HEK293 (cell line): Measurements from ENCODE around the gene CENPM.

Experiments
- CTCF ChIA-PET: fragments of 350-600 bp; formaldehyde crosslinking; extraction: SDS; loops from one replicate; lab custom pipeline; 2021; ENCODE audit warnings: antibody characterized with exemption; lab: Yijun Ruan, JAX
- POLR2A ChIA-PET: fragments of 300-600 bp; formaldehyde crosslinking; extraction: SDS; loops from one replicate; lab custom pipeline; 2020; ENCODE audit warnings: antibody characterized with exemption, inconsistent platforms; lab: Yijun Ruan, JAX
- H3K27ac ChIP-seq: fragments of 200-500 bp; sonication (Bioruptor generic); 2 replicates; pipeline ENCODE4 v1.5.1; 2014; ENCODE audit warnings: low read depth, low read length, control low read depth, inconsistent platforms; ENCODE audit errors: extremely low read depth
- H3K36me3 ChIP-seq, 2 experiments: fragments of 200-500 bp in 1 of 2; sonication (Bioruptor generic) in 1 of 2; 1 replicate in 1 of 2; 2 replicates in 1 of 2; pipeline ENCODE4 v1.5.1; 2014 to 2017; ENCODE audit warnings: inconsistent platforms in 2 of 2, low read length in 2 of 2; ENCODE audit not compliant: control insufficient read depth in 2 of 2, insufficient read depth in 1 of 2
- H3K4me1 ChIP-seq: fragments of 200-500 bp; sonication (Bioruptor generic); 2 replicates; pipeline ENCODE4 v1.5.1; 2014; ENCODE audit warnings: mild to moderate bottlenecking, low read length, inconsistent platforms; ENCODE audit not compliant: control insufficient read depth, insufficient read depth
- H3K4me3 ChIP-seq: 2 replicates; pipeline ENCODE4 v1.5.1; 2011; ENCODE audit warnings: low read depth, mild to moderate bottlenecking, control low read depth, low read length, moderate library complexity
- H3K9me3 ChIP-seq: fragments of 200-500 bp; sonication (Bioruptor generic); 2 replicates; pipeline ENCODE4 v1.5.1; 2014; ENCODE audit warnings: low read depth, low read length, inconsistent platforms; ENCODE audit not compliant: control insufficient read depth, insufficient read depth
- EGR2 ChIP-seq: fragments of 450-650 bp; formaldehyde crosslinking; IDR thresholded peaks from 2 replicates; pipeline ENCODE4 v1.5.1; 2016; ENCODE audit warnings: low read depth, missing biosample characterization, missing genetic modification characterization
- GLIS2 ChIP-seq: fragments of 450-650 bp; formaldehyde crosslinking; IDR thresholded peaks from 2 replicates; pipeline ENCODE4 v1.5.1; 2016; ENCODE audit warnings: missing biosample characterization, missing genetic modification characterization
- IKZF3 ChIP-seq: fragments of 450-650 bp; IDR thresholded peaks from 2 replicates; pipeline ENCODE4 v1.5.0; 2018; ENCODE audit warnings: missing biosample characterization, mild to moderate bottlenecking, missing genetic modification characterization, moderate library complexity
- SETDB1 ChIP-seq: IDR thresholded peaks from one replicate; pipeline ENCODE4 v1.6.1; 2017; ENCODE audit warnings: mild to moderate bottlenecking, low read length, moderate library complexity, mixed read lengths; ENCODE audit not compliant: insufficient read length
- SP2 ChIP-seq: fragments of 450-650 bp; formaldehyde crosslinking; IDR thresholded peaks from 2 replicates; pipeline ENCODE4 v1.5.1; 2016; ENCODE audit warnings: missing biosample characterization, missing genetic modification characterization
- ZBTB20 ChIP-seq: fragments of 450-650 bp; formaldehyde crosslinking; IDR thresholded peaks from 2 replicates; pipeline ENCODE4 v1.5.1; 2016; ENCODE audit warnings: missing biosample characterization, missing genetic modification characterization
- ZBTB48 ChIP-seq: fragments of 450-650 bp; formaldehyde crosslinking; IDR thresholded peaks from 2 replicates; pipeline ENCODE4 v1.5.1; 2016; ENCODE audit warnings: missing biosample characterization, missing genetic modification characterization
- ZFHX2 ChIP-seq: fragments of 450-650 bp; formaldehyde crosslinking; conservative IDR thresholded peaks from 2 replicates; pipeline ENCODE4 v1.5.1; 2016; ENCODE audit warnings: missing biosample characterization, missing genetic modification characterization
- ZNF146 ChIP-seq: fragments of 450-650 bp; formaldehyde crosslinking; IDR thresholded peaks from 2 replicates; pipeline ENCODE4 v1.5.1; 2016; ENCODE audit warnings: missing biosample characterization, missing genetic modification characterization
- ZNF2 ChIP-seq: fragments of 450-650 bp; formaldehyde crosslinking; IDR thresholded peaks from 2 replicates; pipeline ENCODE4 v1.5.1; 2016; ENCODE audit warnings: missing biosample characterization, missing genetic modification characterization
- ZNF248 ChIP-seq: fragments of 450-650 bp; formaldehyde crosslinking; IDR thresholded peaks from 2 replicates; pipeline ENCODE4 v1.5.1; 2017; ENCODE audit warnings: missing biosample characterization, missing genetic modification characterization
- ZNF366 ChIP-seq: fragments of 450-650 bp; formaldehyde crosslinking; conservative IDR thresholded peaks from 2 replicates; pipeline ENCODE4 v1.5.1; 2016; ENCODE audit warnings: missing biosample characterization, missing genetic modification characterization
- ZNF654 ChIP-seq: fragments of 450-650 bp; formaldehyde crosslinking; IDR thresholded peaks from 2 replicates; pipeline ENCODE4 v1.5.1; 2016; ENCODE audit warnings: low read depth, missing biosample characterization, missing genetic modification characterization
- ZNF670 ChIP-seq: fragments of 450-650 bp; formaldehyde crosslinking; IDR thresholded peaks from 2 replicates; pipeline ENCODE4 v1.5.1; 2016; ENCODE audit warnings: missing biosample characterization, missing genetic modification characterization, low read depth
- ZNF677 ChIP-seq: fragments of 450-650 bp; IDR thresholded peaks from 2 replicates; pipeline ENCODE4 v1.5.0; 2018; ENCODE audit warnings: missing biosample characterization, mild to moderate bottlenecking, missing genetic modification characterization, moderate library complexity
- ZNF785 ChIP-seq: fragments of 450-650 bp; formaldehyde crosslinking; IDR thresholded peaks from 2 replicates; pipeline ENCODE4 v1.5.1; 2016; ENCODE audit warnings: missing biosample characterization, missing genetic modification characterization
- ZNF830 ChIP-seq: fragments of 450-650 bp; IDR thresholded peaks from 2 replicates; pipeline ENCODE4 v1.5.0; 2018; ENCODE audit warnings: missing biosample characterization, missing genetic modification characterization, low read depth, mild to moderate bottlenecking, moderate library complexity
- TF ChIP-seq, protein P1 (sequence below): fragments of 450-650 bp; formaldehyde crosslinking; IDR thresholded peaks from 2 replicates; pipeline ENCODE4 v1.5.1; 2016; ENCODE audit warnings: missing biosample characterization, missing genetic modification characterization
- TF ChIP-seq, protein P2 (sequence below): fragments of 450-650 bp; formaldehyde crosslinking; IDR thresholded peaks from 2 replicates; pipeline ENCODE4 v1.5.1; 2017; ENCODE audit warnings: missing biosample characterization, missing genetic modification characterization
- TF ChIP-seq, protein P3 (sequence below): fragments of 450-650 bp; formaldehyde crosslinking; IDR thresholded peaks from 2 replicates; pipeline ENCODE4 v1.5.1; 2016; ENCODE audit warnings: missing biosample characterization, missing genetic modification characterization
- TF ChIP-seq, protein P4 (sequence below): fragments of 450-650 bp; formaldehyde crosslinking; IDR thresholded peaks from 2 replicates; pipeline ENCODE4 v1.5.1; 2016; ENCODE audit warnings: missing biosample characterization, missing genetic modification characterization
- TF ChIP-seq, protein P5 (sequence below): fragments of 450-650 bp; formaldehyde crosslinking; conservative IDR thresholded peaks from 2 replicates; pipeline ENCODE4 v1.5.1; 2016; ENCODE audit warnings: low read depth, missing biosample characterization, missing genetic modification characterization
- TF ChIP-seq, protein P6 (sequence below): fragments of 450-650 bp; formaldehyde crosslinking; IDR thresholded peaks from 2 replicates; pipeline ENCODE4 v1.5.1; 2016; ENCODE audit warnings: missing biosample characterization, missing genetic modification characterization
- TF ChIP-seq, protein P7 (sequence below): fragments of 450-650 bp; formaldehyde crosslinking; IDR thresholded peaks from 2 replicates; pipeline ENCODE4 v1.5.1; 2016; ENCODE audit warnings: missing biosample characterization, missing genetic modification characterization

CENPM gene

DNA sequence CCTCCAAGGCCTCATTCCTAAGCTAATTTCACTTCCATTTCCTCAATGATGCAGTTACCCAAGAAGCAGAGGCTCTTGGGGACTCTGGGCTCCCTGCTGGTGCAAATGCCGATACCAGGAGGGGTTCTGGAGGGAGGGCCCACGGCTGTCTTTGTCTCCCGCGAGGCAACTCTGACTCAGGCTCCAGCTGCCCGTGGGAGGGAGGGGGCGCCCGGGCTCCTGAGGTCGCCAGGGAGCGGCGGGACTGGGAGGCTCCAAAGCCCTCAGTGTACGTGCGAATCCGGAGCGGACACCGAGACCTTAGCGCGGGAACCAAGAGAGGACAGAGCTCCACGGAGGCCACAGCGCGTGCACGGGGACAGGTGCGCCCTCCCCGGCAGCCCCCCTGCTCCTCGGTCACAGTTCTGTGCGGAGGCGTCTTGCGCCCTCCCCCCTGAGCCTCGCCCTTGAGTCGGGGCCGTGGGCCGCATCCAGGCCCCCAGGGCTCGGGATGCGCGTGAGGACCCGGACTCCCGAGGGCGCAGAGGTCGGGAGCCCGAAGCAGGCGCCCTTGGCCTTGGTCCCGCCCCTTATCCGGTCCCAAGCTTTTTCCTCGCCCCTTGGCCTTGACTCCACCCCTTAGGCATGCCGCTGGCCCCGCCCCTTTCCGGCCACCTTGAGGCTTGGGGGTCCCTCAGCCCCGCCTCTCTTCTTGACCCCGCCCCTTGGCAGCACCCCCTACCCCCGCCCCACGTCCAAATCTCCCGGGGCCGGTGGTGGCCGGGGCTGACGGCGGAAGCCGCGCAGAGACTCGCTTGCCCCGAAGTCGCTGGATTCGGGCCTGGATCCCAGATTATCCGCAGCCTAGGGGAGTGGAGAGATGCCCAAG is 27.4 kb downstream of the CENPM start:
- no peak overlapping the region for H3K27ac ChIP-seq
- H3K9me3 ChIP-seq: no peaks in the 10 kb centered on the region
- ChIA-PET POLR2A (interaction anchor here (1.2 to 3.7 kb wide), 2 partner anchors 10 to 27 kb away, joined by 5 to 13 read pairs; partner anchors contain the start of gene CENPM), CTCF (interaction anchor here (0.7 kb wide), 2 partner anchors 206 to 221 kb away, joined by 3 to 4 read pairs; no protein-coding TSS in a partner anchor)
- no peak overlapping the region for H3K4me3 ChIP-seq
- no peaks in the 10 kb centered on the region; a peak in 1 of 3 replicates for H3K36me3 ChIP-seq
- H3K4me1 ChIP-seq: peaks cover 6% of the 10 kb centered on the region
- TF ChIP-seq SP2 (tag by site-specific recombination) (peak; percentile 17; the same call in 1 of the 2 replicates), EGR2 (peak; percentile 69), ZBTB20 (tag by site-specific recombination) (no peak), ZNF654 (no peak), ZNF146 (tag by site-specific recombination) (no peak), SETDB1 (no peak), ZNF670 (tag by site-specific recombination) (no peak), ZNF366 (no peak), IKZF3 (no peak), ZNF830 (tag by site-specific recombination) (no peak), GLIS2 (tag by site-specific recombination) (no peak), ZNF677 (tag by site-specific recombination) (no peak), ZNF2 (tag by site-specific recombination) (no peak), ZNF785 (tag by site-specific recombination) (no peak), ZFHX2 (tag by site-specific recombination) (peak; percentile 61), ZBTB48 (tag by site-specific recombination) (no peak), ZNF248 (tag by site-specific recombination) (no peak)
- TF ChIP-seq, protein P1, sequence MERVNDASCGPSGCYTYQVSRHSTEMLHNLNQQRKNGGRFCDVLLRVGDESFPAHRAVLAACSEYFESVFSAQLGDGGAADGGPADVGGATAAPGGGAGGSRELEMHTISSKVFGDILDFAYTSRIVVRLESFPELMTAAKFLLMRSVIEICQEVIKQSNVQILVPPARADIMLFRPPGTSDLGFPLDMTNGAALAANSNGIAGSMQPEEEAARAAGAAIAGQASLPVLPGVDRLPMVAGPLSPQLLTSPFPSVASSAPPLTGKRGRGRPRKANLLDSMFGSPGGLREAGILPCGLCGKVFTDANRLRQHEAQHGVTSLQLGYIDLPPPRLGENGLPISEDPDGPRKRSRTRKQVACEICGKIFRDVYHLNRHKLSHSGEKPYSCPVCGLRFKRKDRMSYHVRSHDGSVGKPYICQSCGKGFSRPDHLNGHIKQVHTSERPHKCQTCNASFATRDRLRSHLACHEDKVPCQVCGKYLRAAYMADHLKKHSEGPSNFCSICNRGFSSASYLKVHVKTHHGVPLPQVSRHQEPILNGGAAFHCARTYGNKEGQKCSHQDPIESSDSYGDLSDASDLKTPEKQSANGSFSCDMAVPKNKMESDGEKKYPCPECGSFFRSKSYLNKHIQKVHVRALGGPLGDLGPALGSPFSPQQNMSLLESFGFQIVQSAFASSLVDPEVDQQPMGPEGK: no peak
- TF ChIP-seq, protein P2, sequence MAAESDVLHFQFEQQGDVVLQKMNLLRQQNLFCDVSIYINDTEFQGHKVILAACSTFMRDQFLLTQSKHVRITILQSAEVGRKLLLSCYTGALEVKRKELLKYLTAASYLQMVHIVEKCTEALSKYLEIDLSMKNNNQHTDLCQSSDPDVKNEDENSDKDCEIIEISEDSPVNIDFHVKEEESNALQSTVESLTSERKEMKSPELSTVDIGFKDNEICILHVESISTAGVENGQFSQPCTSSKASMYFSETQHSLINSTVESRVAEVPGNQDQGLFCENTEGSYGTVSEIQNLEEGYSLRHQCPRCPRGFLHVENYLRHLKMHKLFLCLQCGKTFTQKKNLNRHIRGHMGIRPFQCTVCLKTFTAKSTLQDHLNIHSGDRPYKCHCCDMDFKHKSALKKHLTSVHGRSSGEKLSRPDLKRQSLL (tag by site-specific recombination): peak; percentile 33; the same call in 1 of the 2 replicates
- TF ChIP-seq, protein P3, sequence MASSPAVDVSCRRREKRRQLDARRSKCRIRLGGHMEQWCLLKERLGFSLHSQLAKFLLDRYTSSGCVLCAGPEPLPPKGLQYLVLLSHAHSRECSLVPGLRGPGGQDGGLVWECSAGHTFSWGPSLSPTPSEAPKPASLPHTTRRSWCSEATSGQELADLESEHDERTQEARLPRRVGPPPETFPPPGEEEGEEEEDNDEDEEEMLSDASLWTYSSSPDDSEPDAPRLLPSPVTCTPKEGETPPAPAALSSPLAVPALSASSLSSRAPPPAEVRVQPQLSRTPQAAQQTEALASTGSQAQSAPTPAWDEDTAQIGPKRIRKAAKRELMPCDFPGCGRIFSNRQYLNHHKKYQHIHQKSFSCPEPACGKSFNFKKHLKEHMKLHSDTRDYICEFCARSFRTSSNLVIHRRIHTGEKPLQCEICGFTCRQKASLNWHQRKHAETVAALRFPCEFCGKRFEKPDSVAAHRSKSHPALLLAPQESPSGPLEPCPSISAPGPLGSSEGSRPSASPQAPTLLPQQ (tag by site-specific recombination): 0 out of 2 replicates have a peak, but pooled peaks have one; percentile 34
- TF ChIP-seq, protein P4, sequence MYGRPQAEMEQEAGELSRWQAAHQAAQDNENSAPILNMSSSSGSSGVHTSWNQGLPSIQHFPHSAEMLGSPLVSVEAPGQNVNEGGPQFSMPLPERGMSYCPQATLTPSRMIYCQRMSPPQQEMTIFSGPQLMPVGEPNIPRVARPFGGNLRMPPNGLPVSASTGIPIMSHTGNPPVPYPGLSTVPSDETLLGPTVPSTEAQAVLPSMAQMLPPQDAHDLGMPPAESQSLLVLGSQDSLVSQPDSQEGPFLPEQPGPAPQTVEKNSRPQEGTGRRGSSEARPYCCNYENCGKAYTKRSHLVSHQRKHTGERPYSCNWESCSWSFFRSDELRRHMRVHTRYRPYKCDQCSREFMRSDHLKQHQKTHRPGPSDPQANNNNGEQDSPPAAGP: no peak
- TF ChIP-seq, protein P5, sequence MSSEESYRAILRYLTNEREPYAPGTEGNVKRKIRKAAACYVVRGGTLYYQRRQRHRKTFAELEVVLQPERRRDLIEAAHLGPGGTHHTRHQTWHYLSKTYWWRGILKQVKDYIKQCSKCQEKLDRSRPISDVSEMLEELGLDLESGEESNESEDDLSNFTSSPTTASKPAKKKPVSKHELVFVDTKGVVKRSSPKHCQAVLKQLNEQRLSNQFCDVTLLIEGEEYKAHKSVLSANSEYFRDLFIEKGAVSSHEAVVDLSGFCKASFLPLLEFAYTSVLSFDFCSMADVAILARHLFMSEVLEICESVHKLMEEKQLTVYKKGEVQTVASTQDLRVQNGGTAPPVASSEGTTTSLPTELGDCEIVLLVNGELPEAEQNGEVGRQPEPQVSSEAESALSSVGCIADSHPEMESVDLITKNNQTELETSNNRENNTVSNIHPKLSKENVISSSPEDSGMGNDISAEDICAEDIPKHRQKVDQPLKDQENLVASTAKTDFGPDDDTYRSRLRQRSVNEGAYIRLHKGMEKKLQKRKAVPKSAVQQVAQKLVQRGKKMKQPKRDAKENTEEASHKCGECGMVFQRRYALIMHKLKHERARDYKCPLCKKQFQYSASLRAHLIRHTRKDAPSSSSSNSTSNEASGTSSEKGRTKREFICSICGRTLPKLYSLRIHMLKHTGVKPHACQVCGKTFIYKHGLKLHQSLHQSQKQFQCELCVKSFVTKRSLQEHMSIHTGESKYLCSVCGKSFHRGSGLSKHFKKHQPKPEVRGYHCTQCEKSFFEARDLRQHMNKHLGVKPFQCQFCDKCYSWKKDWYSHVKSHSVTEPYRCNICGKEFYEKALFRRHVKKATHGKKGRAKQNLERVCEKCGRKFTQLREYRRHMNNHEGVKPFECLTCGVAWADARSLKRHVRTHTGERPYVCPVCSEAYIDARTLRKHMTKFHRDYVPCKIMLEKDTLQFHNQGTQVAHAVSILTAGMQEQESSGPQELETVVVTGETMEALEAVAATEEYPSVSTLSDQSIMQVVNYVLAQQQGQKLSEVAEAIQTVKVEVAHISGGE (tag by site-specific recombination): no peak
- TF ChIP-seq, protein P6, sequence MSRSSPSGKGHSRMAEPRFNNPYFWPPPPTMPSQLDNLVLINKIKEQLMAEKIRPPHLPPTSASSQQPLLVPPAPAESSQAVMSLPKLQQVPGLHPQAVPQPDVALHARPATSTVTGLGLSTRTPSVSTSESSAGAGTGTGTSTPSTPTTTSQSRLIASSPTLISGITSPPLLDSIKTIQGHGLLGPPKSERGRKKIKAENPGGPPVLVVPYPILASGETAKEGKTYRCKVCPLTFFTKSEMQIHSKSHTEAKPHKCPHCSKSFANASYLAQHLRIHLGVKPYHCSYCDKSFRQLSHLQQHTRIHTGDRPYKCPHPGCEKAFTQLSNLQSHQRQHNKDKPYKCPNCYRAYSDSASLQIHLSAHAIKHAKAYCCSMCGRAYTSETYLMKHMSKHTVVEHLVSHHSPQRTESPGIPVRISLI: no peak
- TF ChIP-seq, protein P7, sequence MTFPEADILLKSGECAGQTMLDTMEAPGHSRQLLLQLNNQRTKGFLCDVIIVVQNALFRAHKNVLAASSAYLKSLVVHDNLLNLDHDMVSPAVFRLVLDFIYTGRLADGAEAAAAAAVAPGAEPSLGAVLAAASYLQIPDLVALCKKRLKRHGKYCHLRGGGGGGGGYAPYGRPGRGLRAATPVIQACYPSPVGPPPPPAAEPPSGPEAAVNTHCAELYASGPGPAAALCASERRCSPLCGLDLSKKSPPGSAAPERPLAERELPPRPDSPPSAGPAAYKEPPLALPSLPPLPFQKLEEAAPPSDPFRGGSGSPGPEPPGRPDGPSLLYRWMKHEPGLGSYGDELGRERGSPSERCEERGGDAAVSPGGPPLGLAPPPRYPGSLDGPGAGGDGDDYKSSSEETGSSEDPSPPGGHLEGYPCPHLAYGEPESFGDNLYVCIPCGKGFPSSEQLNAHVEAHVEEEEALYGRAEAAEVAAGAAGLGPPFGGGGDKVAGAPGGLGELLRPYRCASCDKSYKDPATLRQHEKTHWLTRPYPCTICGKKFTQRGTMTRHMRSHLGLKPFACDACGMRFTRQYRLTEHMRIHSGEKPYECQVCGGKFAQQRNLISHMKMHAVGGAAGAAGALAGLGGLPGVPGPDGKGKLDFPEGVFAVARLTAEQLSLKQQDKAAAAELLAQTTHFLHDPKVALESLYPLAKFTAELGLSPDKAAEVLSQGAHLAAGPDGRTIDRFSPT (tag by site-specific recombination): no peak
